HFFc6 (cell line): ENCODE results near the gene MPP4. TPM values are rescaled to one million over a fixed set of nuclear protein-coding genes. Genes with fewer than 3 reads are reported as not detected.
"Not testable (repeated sequence)": the region's sequence is repeated elsewhere in the genome, so short reads cannot be mapped to it uniquely, and the experiment has no call there.

ENCODE experiments used
- DNase-seq: peaks from one replicate; pipeline ENCODE4 v3.0.0-alpha.2; 2018
- H3K27ac Mint-ChIP-seq: 2 replicates; pipeline ENCODE4 v1.8.0; 2020; ENCODE audit warnings: mild to moderate bottlenecking, mixed read lengths
- H3K27me3 Mint-ChIP-seq: 2 replicates; pipeline ENCODE4 v1.8.0; 2021; ENCODE audit warnings: mild to moderate bottlenecking, moderate library complexity, mixed read lengths; ENCODE audit not compliant: insufficient read depth
- H3K36me3 Mint-ChIP-seq: 2 replicates; pipeline ENCODE4 v1.8.0; 2021; ENCODE audit warnings: low read depth, mixed read lengths
- H3K4me1 Mint-ChIP-seq: 2 replicates; pipeline ENCODE4 v1.8.0; 2020; ENCODE audit warnings: low read depth, mixed read lengths
- H3K4me3 Mint-ChIP-seq: 2 replicates; pipeline ENCODE4 v1.8.0; 2020; ENCODE audit warnings: mild to moderate bottlenecking, moderate library complexity, mixed read lengths
- H3K9me3 Mint-ChIP-seq: 2 replicates; pipeline ENCODE4 v1.8.0; 2020; ENCODE audit warnings: mild to moderate bottlenecking, mixed read lengths
- total RNA-seq, 6 experiments: library from RNA; stranded (reverse); fragmentation: NEBNext Ultra II Directional; extraction: Animal tissue kit (Norgen Biotek cat#: 25700); gene quantifications; 2 replicates in 1 of 6; 3 replicates in 5 of 6; pipeline ENCODE4 v1.2.3, GENCODE V29; 2021
- TF ChIP-seq, protein P1 (sequence below): fragments of 200-600 bp; sonication (generic); IDR thresholded peaks from 2 replicates; pipeline ENCODE4 v1.5.0; 2021; ENCODE audit warnings: antibody characterized with exemption, mild to moderate bottlenecking

Gene MPP4
- total RNA-seq, 6 experiments from 2014 or later: 2.7 to 6.7 (median 3.7) TPM

DNA sequence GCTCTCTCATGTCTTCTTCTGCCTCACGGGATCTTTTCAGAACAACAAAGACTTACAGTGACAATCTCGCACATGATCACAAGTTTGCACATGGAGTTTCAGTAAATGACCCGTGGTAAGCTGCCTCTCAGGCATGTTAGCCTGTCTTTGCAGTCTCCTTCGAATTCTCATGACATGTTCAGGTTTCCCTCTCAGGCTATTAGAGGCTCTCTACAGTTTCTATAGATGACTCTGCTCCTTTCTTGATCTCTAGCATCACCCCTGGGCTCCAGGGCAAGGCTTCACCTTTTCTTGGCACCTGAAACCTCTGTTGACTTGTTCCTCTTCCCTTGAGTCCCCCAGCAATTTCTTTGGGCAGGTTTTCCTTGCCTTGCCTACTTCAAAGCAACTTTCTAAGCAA is 23.0 kb downstream of the MPP4 start:
- Mint-ChIP-seq H3K27ac (no peak overlapping the region), H3K27me3 (no peaks in the 10 kb centered on the region; the same call in 1 of the 2 replicates), H3K4me3 (no peak overlapping the region), H3K36me3 (peaks cover 13% of the 10 kb centered on the region), H3K9me3 (no peaks in the 10 kb centered on the region), H3K4me1 (peaks cover 12% of the 10 kb centered on the region)
- TF ChIP-seq, protein P1, sequence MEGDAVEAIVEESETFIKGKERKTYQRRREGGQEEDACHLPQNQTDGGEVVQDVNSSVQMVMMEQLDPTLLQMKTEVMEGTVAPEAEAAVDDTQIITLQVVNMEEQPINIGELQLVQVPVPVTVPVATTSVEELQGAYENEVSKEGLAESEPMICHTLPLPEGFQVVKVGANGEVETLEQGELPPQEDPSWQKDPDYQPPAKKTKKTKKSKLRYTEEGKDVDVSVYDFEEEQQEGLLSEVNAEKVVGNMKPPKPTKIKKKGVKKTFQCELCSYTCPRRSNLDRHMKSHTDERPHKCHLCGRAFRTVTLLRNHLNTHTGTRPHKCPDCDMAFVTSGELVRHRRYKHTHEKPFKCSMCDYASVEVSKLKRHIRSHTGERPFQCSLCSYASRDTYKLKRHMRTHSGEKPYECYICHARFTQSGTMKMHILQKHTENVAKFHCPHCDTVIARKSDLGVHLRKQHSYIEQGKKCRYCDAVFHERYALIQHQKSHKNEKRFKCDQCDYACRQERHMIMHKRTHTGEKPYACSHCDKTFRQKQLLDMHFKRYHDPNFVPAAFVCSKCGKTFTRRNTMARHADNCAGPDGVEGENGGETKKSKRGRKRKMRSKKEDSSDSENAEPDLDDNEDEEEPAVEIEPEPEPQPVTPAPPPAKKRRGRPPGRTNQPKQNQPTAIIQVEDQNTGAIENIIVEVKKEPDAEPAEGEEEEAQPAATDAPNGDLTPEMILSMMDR: no peak
- no peak for DNase-seq

DNA sequence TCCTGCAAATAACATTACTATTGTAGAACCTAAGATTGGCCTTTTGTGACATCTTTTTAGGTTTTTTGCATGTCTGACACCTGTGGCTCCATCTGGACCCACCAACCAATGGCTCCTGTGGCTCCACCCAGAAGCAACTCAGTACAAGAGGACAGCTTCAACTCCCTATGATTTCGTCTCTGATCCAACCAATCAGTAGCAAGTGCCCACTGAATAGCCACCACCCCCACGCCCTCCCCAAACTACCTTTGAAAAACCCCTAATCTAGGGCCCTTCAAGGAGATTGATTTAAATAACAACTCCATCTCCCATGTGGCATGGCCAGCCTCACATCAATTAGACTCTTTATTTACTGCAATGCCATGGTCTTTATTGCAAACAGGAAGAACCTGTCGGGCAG is 23.6 kb downstream of the MPP4 start:
- peaks cover 12% of the 10 kb centered on the region for H3K4me1 Mint-ChIP-seq
- TF ChIP-seq, protein P1: no peak
- H3K9me3 Mint-ChIP-seq: no peaks in the 10 kb centered on the region
- H3K27ac Mint-ChIP-seq: no peak overlapping the region
- H3K27me3 Mint-ChIP-seq: no peaks in the 10 kb centered on the region; the same call in 1 of the 2 replicates
- peaks cover 13% of the 10 kb centered on the region for H3K36me3 Mint-ChIP-seq
- no peak for DNase-seq
- H3K4me3 Mint-ChIP-seq: no peak overlapping the region

DNA sequence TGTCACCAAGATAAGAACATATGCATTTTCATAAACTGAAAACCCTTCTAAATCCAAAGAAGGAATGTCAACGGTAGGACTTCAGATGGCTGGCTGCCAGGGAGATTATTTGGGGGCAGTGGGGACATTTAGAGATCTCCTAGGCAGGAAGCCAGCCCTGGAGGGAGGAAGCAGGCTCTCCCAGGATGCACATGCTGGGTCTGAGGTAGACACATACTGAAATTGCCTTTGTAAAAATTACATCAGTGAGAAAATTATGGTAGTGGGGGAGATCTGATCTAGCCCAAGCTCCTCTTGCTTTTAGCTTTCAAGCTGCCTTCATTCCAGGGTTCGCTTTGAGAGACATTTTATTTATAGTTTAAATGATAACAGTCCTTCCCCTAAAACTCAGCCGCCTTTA is 24.1 kb downstream of the MPP4 start:
- H3K27ac Mint-ChIP-seq: no peak overlapping the region
- peaks cover 13% of the 10 kb centered on the region for H3K36me3 Mint-ChIP-seq
- H3K27me3 Mint-ChIP-seq: no peaks in the 10 kb centered on the region; the same call in 1 of the 2 replicates
- TF ChIP-seq, protein P1: no peak
- no peak for DNase-seq
- H3K4me3 Mint-ChIP-seq: no peak overlapping the region
- no peaks in the 10 kb centered on the region for H3K9me3 Mint-ChIP-seq
- peaks cover 12% of the 10 kb centered on the region for H3K4me1 Mint-ChIP-seq

DNA sequence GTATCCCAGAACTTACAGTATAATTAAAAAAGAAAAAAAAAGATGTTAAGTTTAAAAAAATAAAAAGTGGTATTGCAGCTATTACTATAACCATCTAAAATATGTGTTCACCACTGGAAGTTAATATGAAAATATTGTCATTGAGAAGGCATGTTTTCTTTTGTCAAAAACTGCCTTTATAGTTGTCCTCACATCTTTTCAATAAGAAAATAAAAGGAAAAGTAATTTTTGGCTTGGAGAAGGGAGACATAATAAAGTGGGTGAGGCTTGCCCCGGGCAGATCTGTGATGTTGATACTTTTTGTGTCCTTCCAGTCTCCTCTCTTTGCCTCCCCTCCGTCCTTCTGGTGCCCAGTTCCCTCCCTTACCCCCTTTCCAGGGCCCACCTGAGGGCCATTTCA is 24.9 kb downstream of the MPP4 start:
- Mint-ChIP-seq H3K9me3 (no peaks in the 10 kb centered on the region), H3K4me1 (peaks cover 20% of the 10 kb centered on the region), H3K4me3 (no peak overlapping the region), H3K27ac (no peak overlapping the region), H3K36me3 (peaks cover 13% of the 10 kb centered on the region), H3K27me3 (no peaks in the 10 kb centered on the region; the same call in 1 of the 2 replicates)
- DNase-seq: no peak
- TF ChIP-seq, protein P1: no peak

DNA sequence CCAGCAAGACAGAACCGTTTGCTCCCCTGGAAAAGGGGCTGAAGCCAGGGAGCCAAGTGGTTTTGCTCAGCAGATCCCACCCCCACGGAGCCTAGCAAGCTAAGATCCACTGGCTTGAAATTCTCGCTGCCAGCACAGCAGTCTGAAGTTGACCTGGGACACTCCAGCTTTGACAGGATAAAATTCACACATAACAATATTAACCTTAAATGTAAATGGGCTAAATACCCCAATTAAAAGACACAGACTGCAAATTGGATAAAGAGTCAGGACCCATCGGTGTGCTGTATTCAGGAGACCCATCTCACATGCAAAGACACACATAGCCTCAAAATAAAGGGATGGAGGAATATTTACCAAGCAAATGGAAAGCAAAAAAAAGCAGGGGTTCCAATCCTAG is 27.2 kb downstream of the MPP4 start:
- not testable (repeated sequence) for H3K4me3 Mint-ChIP-seq, DNase-seq, H3K27ac Mint-ChIP-seq, H3K9me3 Mint-ChIP-seq, H3K27me3 Mint-ChIP-seq
- peaks cover 27% of the 10 kb centered on the region for H3K4me1 Mint-ChIP-seq
- peaks cover 13% of the 10 kb centered on the region for H3K36me3 Mint-ChIP-seq

DNA sequence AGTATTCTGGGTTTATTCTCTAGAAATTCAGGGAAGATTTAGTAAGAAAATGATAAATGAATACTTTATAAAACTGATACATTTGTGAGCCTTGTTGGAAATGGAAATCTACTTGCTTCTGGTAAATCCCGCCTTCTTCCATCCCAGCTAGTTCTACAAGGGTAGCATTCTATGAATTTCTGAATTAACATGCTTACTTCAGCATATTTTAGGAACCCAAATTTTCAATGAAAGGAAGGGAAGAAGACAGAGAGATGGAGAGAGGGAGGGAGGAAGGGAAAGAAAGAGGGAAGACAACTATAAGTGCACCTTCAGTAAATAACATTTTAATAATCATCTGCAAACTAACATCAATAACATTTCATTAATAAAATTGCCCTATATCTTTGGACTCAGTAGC is 28.6 kb downstream of the MPP4 start:
- no peak for DNase-seq
- peaks cover 13% of the 10 kb centered on the region for H3K36me3 Mint-ChIP-seq
- TF ChIP-seq, protein P1: no peak
- H3K4me1 Mint-ChIP-seq: peaks cover 40% of the 10 kb centered on the region
- no peaks in the 10 kb centered on the region for H3K9me3 Mint-ChIP-seq
- no peaks in the 10 kb centered on the region; the same call in 1 of the 2 replicates for H3K27me3 Mint-ChIP-seq
- no peak overlapping the region for H3K27ac Mint-ChIP-seq
- no peak overlapping the region for H3K4me3 Mint-ChIP-seq
